Stimulated activated CD4-positive, alpha-beta T cell treated with anti-CD3 and anti-CD28 coated beads, Interleukin-4, amount 100 ng/mL, for 1 hour (primary cell): ENCODE data around the gene ANO9.
"Not testable (repeated sequence)": the region's sequence is repeated elsewhere in the genome, so short reads cannot be mapped to it uniquely, and the experiment has no call there.

Source experiments
- DNase-seq: peaks from one replicate; pipeline ENCODE4 v3.0.0-alpha.2; 2020

The ANO9 gene

GRCh38 chr11:414318-414857 is 27.4 kb downstream of the ANO9 start:
- DNase-seq, result no peak

- no peak for DNase-seq
Observed at GRCh38 chr11:413120-414081, 28.4 kb downstream of the ANO9 start.

GRCh38 chr11:412641-413119 is 29.1 kb downstream of the ANO9 start:
- no peak for DNase-seq

- not testable (repeated sequence) for DNase-seq
Observed at GRCh38 chr11:411520-411919, 30.3 kb downstream of the ANO9 start.

- not testable (repeated sequence) for DNase-seq
Observed at GRCh38 chr11:410711-411110, 31.1 kb downstream of the ANO9 start.

- no peak for DNase-seq
Observed at GRCh38 chr11:409600-410483, 32.0 kb downstream of the ANO9 start.

- no peak for DNase-seq
Observed at GRCh38 chr11:409008-409599, 32.7 kb downstream of the ANO9 start.

GRCh38 chr11:408154-409007 is 33.4 kb downstream of the ANO9 start:
- DNase-seq, result no peak

- DNase-seq, result no peak
Observed at GRCh38 chr11:407651-408123, 34.1 kb downstream of the ANO9 start.

- peak; percentile 87 for DNase-seq
Observed at GRCh38 chr11:406796-407650, 34.8 kb downstream of the ANO9 start.

- DNase-seq, result no peak
Observed at GRCh38 chr11:405954-406795, 35.6 kb downstream of the ANO9 start.

- no peak for DNase-seq
Observed at GRCh38 chr11:405323-405953, 36.4 kb downstream of the ANO9 start.

GRCh38 chr11:404551-405264 is 37.1 kb downstream of the ANO9 start:
- DNase-seq, result no peak

- no peak for DNase-seq
Observed at GRCh38 chr11:403761-404431, 37.9 kb downstream of the ANO9 start.

- no peak for DNase-seq
Observed at GRCh38 chr11:403021-403760, 38.6 kb downstream of the ANO9 start.

- not testable (repeated sequence) for DNase-seq
Observed at GRCh38 chr11:401196-401595, 40.6 kb downstream of the ANO9 start.

- DNase-seq, result no peak
Observed at GRCh38 chr11:400241-400689, 41.5 kb downstream of the ANO9 start.
